Thoracic aorta (tissue), 2 donors: ENCODE measurements around the gene CGREF1. TPM values are rescaled to one million over a fixed set of nuclear protein-coding genes. Genes with fewer than 3 reads are reported as not detected.
"Not testable (repeated sequence)": the region's sequence is repeated elsewhere in the genome, so short reads cannot be mapped to it uniquely, and the experiment has no call there.

Experiments
- ATAC-seq: fragments of 150-250 bp; one replicate; pipeline ENCODE4 v1.8.0; 2017; ENCODE audit warnings: low read depth; ENCODE audit not compliant: insufficient number of reproducible peaks, low FRiP score
- DNase-seq: peaks from one replicate; pipeline ENCODE4 v3.0.0-alpha.2; 2020; ENCODE audit warnings: low spot score
- H3K27ac ChIP-seq, 2 donors: fragments of 200-600 bp; sonication (generic); 1 replicate in 1 of 2; 2 replicates in 1 of 2; pipeline ENCODE4 v1.5.1; 2016; ENCODE audit warnings: mild to moderate bottlenecking in 2 of 2, moderate library complexity in 2 of 2
- H3K27me3 ChIP-seq: fragments of 200-600 bp; sonication (generic); replicated peaks from 2 replicates; pipeline ENCODE4 v1.6.0; 2016; ENCODE audit warnings: mild to moderate bottlenecking; ENCODE audit not compliant: insufficient read depth
- H3K36me3 ChIP-seq: fragments of 200-600 bp; sonication (generic); one replicate; pipeline ENCODE4 v1.5.1; 2016
- H3K4me1 ChIP-seq, 2 donors: fragments of 200-600 bp; sonication (generic); 1 replicate in 1 of 2; 2 replicates in 1 of 2; pipeline versions ENCODE4 v1.5.1 to v1.6.0; 2016; ENCODE audit warnings: low read depth in 2 of 2, mild to moderate bottlenecking in 1 of 2; ENCODE audit not compliant: control insufficient read depth in 1 of 2
- H3K4me3 ChIP-seq: fragments of 200-600 bp; sonication (generic); 2 replicates; pipeline ENCODE4 v1.5.1; 2016; ENCODE audit warnings: mild to moderate bottlenecking
- H3K9me3 ChIP-seq: fragments of 200-600 bp; sonication (generic); 2 replicates; pipeline ENCODE4 v1.5.1; 2016
- CTCF ChIP-seq: fragments of 200-600 bp; sonication (generic); IDR thresholded peaks from one replicate; pipeline ENCODE4 v1.5.1; 2019; ENCODE audit warnings: antibody characterized with exemption
- total RNA-seq, 2 donors: library from RNA; depleted of rRNA; stranded (reverse); fragments of >200 nt; gene quantifications; one replicate each; pipeline versions ENCODE4 v1.1.0 to v1.2.3, GENCODE V29; 2016

Gene CGREF1
- total RNA-seq, 2 donors from 2014 or later, result 18.8 to 19.8 TPM

GRCh38 chr2:27080140-27080469 is 38.8 kb downstream of the CGREF1 start:
- ATAC-seq, result no peak
- H3K4me1 ChIP-seq, result peaks cover 30 to 72% of the 10 kb centered on the region in 2 donors
- peak overlapping the region; percentile 77 for H3K4me3 ChIP-seq
- no peak for TF ChIP-seq CTCF
- DNase-seq, result no peak
- H3K27ac ChIP-seq, result peak overlapping the region; percentile 87 to 98
- H3K9me3 ChIP-seq, result no peaks in the 10 kb centered on the region
- H3K36me3 ChIP-seq, result peaks cover 14% of the 10 kb centered on the region
- no peaks in the 10 kb centered on the region for H3K27me3 ChIP-seq

- Histone ChIP-seq H3K36me3 (peaks cover 14% of the 10 kb centered on the region), H3K27me3 (no peaks in the 10 kb centered on the region), H3K4me3 (peak overlapping the region; percentile 77), H3K27ac (peak overlapping the region; percentile 87 to 98), H3K9me3 (no peaks in the 10 kb centered on the region), H3K4me1 (peaks cover 33 to 72% of the 10 kb centered on the region in 2 donors)
- ATAC-seq (no peak), DNase-seq (no peak)
- no peak for TF ChIP-seq CTCF
Observed at GRCh38 chr2:27079233-27080139, 39.4 kb downstream of the CGREF1 start.

GRCh38 chr2:27078267-27079194 is 40.4 kb downstream of the CGREF1 start, which contains the start of gene EMILIN1:
Gene EMILIN1 (plus strand): TSS chr2:27078615. CDS start chr2:27079066, 451 bp downstream.
- peak; percentile 76 for ATAC-seq
- no peaks in the 10 kb centered on the region for H3K27me3 ChIP-seq
- H3K27ac ChIP-seq, result peak within 1 kb of the TSS; percentile 87 to 98
- H3K4me1 ChIP-seq, result peaks cover 40 to 74% of the 10 kb centered on the region in 2 donors
- no peaks in the 10 kb centered on the region for H3K9me3 ChIP-seq
- H3K36me3 ChIP-seq, result peaks cover 14% of the 10 kb centered on the region
- DNase-seq, result peak; percentile 81
- TF ChIP-seq CTCF, result no peak
- H3K4me3 ChIP-seq, result peak within 1 kb of the TSS; percentile 77

- Histone ChIP-seq H3K27me3 (no peaks in the 10 kb centered on the region), H3K4me3 (no peak overlapping the region), H3K4me1 (peaks cover 41 to 73% of the 10 kb centered on the region in 2 donors), H3K27ac (peak overlapping the region; percentile 87 to 98), H3K36me3 (peaks cover 5% of the 10 kb centered on the region), H3K9me3 (no peaks in the 10 kb centered on the region)
- DNase-seq, result no peak
- no peak for TF ChIP-seq CTCF
- ATAC-seq, result no peak
Observed at GRCh38 chr2:27077231-27077630, 41.7 kb downstream of the CGREF1 start.

- DNase-seq, result no peak
- TF ChIP-seq CTCF, result no peak
- no peaks in the 10 kb centered on the region for H3K36me3 ChIP-seq
- H3K4me1 ChIP-seq, result peaks cover 32 to 64% of the 10 kb centered on the region in 2 donors
- no peaks in the 10 kb centered on the region for H3K27me3 ChIP-seq
- no peak for ATAC-seq
- no peaks in the 10 kb centered on the region for H3K9me3 ChIP-seq
- H3K27ac ChIP-seq, result peak overlapping the region; percentile 87 to 99
- H3K4me3 ChIP-seq, result no peak overlapping the region
Observed at GRCh38 chr2:27076323-27076722, 42.6 kb downstream of the CGREF1 start.

GRCh38 chr2:27075566-27075871 is 43.4 kb downstream of the CGREF1 start:
- not testable (repeated sequence) for ATAC-seq, H3K9me3 ChIP-seq, H3K4me3 ChIP-seq, H3K27me3 ChIP-seq, H3K36me3 ChIP-seq, DNase-seq
- Histone ChIP-seq H3K4me1 (peaks cover 28 to 60% of the 10 kb centered on the region in 2 donors), H3K27ac (peak overlapping the region; percentile 88 to 99)
